Activated T-cell treated with anti-CD3 and anti-CD28 coated beads for 24 hours (primary cell): ENCODE data around the gene MPEG1.

ENCODE experiments used
- DNase-seq: peaks from one replicate; pipeline ENCODE4 v3.0.0-alpha.2; 2020; ENCODE audit warnings: low read depth

Gene MPEG1

DNA sequence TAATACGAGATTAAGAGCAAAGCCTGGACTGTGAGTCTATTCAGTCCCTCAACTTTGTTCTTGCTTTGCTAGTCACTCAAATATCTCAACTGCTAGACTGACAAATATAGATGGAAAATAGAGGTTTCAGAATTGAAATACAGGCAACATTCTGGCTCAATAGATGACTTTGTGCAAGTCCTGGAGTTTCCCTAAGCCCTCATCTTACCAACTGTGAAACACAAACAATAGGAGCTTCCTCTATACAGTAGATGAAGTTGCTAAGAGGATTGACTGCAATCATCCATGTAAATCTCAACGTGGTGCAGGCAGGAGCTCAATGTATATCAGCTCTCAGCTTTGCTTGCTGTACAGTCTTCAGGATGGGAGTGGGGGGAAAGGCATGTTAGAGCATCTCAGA is 6.2 kb upstream of the MPEG1 start:
- no peak for DNase-seq

DNA sequence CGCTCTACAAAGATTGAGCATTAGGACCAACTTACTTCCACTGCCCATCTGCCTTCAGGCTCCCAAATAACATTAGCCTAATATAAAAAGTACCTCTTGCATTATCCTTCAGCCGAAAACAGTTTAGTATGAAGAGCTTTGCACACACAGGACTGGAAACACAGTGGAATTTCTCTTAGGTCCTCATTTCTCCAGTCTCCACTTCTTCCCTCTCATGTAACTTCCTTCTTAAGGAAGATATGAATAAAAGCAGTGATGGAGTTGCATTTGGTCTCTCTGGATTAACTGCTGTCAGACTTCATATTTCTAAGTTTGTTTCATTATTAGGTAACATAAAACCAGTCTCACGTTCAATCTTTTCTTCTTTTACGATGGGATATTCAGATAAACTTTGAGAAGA is 5.6 kb upstream of the MPEG1 start:
- no peak for DNase-seq

DNA sequence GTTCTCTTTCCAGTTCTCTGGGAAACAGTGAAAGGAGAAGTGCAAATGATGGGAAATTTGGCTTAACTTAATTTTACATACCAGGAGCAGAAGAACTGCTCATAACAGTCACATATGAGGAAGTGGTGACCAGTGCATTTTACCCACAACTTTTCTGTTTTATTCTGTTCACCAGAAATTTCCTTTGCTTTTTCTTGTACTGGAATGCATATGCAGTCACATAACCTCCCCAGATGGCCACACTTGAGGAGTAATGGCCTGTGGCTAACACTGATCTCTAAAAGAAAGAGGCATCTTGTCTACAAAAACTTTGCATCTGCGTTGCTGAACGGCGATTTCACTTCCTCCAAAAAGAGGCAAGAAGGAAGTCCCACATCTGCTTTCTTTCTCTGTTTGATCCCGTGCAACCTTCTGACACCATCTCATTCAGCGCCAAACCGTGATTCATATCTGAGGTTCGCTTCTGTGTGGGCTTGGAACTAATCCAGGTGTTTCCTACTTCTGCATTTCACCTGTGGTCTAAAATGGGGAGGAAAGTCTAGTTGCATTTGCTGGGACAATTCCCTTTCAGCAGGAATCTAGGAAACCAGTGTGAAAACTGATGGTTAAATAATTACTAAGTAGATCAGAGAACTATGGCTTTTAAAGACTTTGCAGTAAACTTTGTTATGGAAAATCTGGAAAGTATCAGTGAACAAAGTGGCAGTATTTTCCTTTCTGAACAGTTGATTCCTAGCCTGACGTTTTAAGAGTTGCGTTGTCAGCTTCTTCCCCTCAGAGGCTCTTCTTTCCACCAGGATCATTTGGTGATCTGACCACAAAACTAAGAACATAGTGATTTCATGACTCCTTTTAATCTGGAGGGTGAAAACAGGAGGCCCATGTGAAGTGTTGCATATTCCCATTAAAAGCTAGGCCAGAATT is 4.2 kb upstream of the MPEG1 start:
- no peak for DNase-seq

DNA sequence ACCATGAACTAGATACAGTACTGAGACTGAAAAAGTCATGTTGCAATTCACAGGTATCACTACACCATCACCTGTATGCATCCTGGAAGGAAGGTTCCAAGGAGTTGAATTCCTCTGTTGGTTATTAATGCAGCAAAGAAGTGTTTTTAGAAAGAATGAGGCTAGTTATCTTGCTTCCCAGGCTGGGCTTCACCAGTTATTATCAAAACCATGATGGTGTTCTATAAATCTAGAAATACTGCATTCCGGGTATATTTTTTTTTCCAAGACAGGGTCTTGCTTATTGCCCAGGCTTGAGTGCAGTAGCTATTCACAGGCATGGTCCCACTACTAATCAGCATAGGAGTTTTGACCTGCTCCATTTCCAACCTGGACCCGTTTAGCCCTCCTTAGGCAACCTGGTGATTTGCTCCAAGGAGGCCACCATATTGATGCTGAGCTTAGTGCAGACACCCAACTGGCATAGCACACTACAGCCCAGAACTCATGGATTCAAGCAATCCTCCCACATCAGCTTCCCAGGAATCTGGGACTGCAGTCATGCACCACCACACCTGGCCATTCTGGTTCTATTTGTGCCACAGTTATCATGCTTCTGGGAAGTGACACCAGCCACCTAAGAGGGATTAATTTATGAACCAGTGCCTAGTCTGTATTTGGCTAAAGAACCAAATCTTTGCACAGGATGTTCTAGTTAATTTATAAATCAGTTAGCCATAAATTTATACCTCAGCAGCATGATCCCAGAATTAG is 1.6 kb upstream of the MPEG1 start:
- no peak for DNase-seq

DNA sequence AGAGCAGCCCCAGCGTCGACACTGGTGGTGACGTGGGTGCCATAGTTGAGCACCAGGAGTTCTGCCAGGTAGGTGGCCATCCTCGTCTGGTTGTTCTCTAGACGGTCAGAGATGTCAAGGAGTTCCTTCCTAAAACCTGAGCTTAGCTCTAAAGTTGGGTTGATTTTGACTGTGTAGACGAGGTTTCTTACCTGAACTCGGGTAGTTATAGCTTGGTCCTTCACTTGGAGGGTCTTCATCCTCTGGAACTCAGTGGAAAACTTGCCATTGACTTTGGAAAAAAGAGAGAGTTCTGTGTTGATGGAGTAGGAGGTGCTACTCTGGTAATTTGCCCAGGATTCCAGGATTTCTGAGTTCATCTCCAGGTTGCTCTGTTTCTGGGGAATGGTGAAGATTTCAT is 505 bp downstream of the MPEG1 start:
- no peak for DNase-seq

DNA sequence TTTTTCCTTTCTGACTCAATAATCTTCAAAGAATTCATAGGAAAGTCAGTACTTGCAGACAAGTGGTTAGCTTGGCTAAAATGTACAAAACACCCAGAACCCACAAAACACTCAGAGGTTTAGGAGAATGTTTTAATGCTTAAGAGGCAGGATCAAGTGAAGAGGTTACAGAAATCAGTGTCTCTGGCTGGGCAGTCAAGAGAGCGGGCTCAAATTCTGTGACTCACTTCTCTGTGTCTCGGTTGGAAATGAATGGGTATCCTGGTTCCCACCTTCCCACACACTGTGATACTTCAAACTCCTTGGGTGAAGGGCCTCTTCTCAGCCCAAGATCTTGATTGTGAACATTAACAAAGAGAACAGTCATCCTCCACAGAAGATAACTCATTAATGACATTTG is 3.8 kb downstream of the MPEG1 start:
- DNase-seq: no peak

DNA sequence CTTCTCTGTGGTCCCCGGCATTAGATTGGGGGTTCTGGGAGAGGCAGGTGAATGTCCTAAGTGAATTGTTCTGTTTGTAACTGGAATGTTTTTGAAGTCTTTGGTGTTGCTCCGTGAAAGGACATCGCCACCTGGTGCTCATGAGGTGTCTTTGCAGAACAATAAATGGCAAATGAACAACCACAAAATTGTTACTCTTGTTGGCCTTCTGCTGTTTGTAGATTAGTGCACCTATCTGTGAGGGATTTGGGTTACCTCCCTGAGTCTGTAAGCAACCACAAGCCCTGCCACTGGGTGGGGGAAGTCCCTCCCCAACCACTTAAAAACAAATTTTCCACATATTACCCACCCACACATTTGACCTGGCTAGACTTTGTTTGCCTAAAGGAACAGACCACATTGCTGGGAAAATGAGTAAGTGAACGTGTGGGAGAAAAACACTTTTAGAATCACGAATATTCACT is 4.7 kb downstream of the MPEG1 start:
- peak; percentile 44 for DNase-seq

DNA sequence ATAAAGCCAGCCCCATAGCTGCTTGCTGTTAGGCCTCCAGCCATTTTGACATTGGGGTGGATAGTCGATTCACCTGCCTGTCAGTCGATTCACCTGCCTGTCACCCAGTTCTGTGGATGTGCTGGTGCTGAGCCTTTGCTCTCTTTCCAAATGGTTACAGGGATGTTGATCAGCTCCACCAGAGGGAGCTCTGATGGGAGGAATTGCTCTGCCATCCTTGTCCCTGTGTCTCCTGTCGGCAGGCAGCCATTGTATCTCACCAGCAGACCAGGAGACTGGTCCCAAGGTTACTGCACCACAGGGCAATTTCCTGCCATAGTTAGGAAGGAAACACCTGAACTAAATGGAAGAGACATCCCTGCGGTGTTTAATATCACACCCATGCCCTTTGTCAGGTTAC is 6.1 kb downstream of the MPEG1 start:
- no peak for DNase-seq

DNA sequence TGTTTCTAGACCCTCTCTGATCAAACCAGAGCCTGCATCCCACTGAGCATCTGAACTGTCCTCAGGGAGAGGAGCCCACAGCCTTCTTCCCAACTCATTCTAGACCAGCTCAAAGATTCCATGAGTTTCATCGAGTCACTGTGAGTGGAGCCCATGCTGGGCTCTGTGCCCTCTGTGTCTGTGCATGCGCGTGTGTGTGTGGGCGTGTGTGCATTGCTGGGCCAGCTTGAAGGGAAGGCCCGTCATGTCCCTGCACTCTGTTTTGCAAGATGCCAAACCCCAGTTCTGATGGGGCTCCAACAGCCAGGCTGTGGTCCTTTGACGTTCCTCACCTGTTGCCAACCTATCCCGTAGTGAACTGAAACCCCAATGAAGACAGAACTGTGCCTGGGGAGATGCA is 7.1 kb downstream of the MPEG1 start:
- DNase-seq: no peak

DNA sequence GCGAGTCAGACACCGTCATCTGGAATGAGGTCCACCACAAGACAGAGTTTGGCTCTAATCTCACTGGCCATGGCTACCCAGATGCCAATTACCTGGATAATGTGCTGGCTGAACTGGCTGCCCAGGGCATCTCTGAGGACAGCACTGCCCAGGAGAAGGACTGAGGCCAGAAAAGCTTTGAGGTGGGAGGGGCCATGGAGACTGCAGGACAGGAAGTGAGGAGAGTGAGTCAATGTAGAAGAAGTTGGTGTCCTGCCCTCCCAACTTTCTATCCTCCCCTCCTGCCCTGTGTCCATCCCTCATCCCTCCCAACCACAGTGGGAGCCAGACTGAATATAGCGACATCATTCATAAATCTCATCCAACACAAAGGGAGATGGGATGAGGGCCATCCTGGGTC is 8.0 kb downstream of the MPEG1 start:
- DNase-seq: no peak

DNA sequence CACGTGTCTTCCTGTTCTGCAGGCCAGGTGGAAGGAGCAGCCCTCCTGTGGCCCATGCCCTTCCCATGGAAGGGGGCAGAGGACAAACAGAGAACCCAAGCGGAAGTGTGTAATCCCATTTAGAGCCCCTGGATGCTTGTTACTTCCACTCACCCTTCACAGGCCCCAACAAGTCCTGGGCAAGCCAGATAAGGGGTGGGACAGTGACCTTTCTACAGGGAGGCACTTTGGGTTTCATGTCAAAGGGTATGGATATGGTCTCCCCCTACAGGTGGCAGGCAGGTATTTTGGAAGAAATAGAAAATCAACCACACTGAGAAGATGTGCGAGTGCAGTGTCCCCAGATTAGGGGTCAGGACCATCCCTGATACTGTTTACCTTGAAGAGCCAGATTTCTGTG is 11.4 kb downstream of the MPEG1 start:
- DNase-seq: no peak

DNA sequence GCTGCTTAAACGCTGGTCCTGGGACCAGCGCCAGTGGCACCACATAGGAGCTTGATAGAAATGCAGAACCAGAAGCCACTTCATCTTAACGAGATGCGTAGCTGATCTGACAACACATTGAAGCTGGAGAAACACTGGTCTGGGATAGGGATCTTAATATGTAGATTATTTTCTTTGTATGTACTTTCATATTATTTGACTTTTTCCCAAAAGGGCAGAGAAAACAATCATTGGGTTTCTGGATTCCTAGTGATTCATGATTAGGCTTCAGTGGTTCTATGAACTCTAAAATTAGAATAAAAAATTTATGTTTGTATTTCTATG is 12.3 kb downstream of the MPEG1 start:
- DNase-seq: no peak

DNA sequence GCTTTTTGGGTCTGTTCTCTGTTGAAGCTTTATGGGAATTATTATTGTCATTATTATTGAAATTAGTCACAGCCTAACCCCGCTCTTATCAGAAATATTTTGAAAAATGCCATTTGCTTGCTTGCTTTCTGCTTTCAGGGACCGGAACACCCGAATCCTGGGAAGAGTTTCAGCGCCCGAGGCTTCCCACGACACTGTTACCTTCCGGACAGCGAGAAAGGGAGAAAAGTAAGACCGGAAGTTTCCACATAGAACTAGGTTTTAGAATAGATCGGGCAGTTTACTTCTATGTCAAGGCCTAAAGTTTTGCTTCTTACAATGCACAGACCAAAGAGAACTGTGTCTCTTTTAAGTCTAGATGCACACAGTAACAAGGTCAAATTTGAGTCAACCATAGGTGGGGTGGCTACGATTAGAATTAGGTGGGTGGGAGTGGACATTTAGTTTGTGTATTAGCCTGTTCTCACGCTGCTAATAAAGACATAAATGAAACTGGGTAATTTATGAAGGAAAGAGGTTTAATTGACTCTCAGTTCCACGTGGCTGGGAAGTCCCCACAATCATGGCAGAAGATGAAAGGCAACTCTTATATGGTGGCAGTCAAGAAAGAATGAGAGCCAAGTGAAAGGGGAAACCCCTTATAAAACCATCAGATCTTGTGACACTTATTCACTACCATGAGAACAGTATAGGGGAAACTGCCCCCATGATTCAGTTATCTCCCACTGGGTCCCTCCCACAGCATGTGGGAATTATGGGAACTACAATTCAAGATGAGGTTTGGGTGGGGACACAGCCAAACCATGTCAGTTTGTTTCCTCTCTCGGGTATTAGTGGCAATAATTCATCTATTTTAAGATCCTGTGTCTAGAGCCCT is 12.9 kb downstream of the MPEG1 start:
- DNase-seq: peak; percentile 23

DNA sequence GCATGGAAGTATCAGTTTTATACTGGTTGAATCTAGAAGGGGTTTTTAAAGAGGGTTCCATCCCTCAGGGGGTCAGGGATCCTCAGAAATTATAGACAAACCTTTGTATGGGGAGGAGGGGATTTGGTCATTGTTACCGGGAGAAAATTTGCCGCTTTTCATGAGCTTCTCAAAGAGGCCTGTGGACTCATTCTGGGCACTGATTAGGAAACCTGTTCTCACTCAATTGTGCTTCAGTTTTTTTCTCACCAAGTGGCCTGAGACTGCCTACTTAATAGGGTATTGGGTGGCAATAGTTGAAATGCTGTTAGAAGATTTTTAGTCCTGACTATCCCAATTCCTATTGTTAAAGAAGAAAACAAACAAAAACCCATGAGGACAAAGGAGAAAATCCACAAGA is 14.0 kb downstream of the MPEG1 start:
- DNase-seq: no peak

DNA sequence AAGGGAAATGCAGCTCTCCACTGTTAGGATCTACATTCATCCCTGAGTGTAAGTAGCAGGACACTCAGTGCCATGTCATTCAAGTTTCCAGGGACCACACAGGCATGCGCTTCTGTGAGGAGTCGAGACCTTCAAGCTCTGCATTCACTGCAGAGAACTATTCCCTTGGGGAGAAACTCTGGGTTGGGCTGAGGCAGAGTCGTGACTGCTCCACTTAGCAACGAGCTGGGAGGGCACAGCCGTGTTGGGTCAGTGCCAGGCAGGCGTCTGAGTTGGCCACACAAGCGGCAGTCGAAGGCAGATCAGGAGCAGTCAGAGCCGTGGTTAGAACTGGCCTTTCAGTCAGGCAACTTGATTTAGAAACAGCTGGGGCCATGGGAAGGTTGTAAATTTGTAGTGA is 14.7 kb downstream of the MPEG1 start:
- no peak for DNase-seq

DNA sequence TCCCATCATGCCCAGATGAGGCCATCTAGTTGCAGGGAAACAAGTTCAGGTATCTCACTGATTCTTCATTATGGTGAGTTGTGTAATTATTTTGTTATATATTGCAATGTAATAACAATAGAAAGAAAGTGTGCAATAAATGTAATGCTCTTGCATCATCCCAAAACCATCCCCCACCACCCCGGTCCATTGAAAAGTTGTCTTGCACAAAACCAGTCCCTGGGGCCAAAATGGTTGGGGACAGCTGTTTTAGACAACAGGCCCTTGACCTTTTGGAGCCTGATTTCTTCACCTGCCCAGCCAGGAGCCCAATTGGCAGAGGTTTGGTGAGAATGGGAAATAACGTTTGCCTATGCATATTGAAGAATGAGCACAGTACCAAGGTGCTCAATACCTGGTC is 15.9 kb downstream of the MPEG1 start:
- no peak for DNase-seq

DNA sequence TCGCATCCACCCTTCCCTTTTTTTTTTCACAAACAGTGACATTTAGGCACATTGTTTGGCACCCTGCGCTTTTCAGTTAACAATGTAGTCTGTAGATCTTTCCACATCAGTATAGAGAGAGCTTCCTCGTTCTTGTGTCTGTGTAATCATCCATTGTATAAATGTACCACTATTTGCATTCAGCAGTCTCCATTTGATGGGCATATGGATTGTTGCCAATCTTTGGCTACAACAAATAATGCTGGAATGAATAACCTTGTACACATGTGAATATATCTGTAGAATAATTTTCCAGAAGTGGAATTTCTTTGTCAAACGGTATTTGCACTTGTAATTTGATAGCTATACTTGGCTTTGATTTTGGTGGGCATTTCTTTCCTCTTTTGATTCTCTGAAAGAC is 17.1 kb downstream of the MPEG1 start:
- no peak for DNase-seq

DNA sequence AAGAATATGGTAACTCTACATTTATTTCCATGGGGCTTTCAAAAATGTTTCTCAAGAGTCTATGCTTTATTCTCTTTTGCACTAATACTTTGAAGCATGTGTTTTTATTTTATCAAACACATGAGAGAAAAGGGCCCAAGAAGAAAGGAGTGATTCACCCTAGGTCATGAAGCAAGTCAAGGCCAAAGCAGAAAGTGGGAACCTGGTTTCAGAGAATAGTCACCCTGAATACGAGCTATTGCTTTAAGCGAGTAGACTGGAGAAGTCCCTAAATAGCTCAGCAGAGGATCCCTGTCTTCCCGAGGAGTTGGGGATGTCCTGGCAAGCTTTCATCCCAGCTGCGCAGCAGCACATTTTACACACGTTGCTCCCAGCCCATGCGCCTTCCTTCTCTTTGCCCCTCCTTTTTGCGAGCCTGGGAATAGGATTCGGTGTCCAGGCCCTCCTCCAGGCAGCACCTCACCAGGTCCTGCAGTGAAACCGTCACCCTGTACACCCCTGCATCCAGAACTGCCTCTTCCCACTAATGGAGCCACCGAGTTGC is 19.1 kb downstream of the MPEG1 start:
- no peak for DNase-seq

DNA sequence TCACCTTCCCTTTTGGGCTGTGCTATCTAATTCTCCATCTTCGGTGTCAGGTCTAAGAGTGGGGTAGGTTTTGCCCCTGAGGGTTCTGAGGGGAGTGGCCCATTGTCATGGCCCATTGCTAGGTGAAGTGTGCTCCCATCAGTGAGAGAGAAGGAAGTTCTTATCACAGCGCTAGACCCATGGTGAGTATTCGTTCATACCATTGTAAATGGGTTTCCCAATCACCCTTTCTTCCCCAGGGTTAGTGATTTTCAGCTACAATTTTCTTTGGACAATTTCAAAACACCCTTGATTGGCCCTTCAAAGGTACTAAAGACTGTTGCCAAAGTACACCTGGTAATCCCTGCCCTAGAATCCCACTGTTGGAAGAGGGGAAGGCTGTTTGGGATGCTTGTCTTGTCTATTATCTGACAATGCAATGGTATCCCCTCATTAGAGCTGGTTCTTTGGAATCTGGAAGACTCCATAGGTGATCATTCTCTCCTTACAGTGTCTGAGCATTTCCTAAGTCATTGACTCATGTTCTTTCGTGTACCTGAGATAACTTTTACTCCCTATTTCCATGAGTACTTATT is 20.2 kb downstream of the MPEG1 start:
- DNase-seq: no peak

DNA sequence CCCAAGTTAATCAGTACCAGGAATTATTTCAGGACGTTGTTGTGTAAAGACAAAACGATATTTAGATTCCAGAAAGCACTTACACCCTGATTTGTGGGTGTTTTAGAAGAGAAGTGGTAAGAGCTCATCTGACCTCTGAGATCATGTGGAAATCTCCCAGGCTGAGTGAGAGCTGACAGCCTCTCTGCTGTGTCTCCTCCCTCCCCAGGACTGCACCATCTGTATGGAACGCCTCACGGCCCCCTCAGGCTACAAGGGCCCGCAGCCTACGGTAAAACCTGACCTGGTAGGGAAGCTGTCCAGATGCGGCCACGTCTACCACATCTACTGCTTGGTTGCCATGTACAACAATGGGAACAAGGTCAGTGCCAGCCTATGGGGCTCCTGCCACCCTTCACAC is 20.8 kb downstream of the MPEG1 start:
- no peak for DNase-seq

DNA sequence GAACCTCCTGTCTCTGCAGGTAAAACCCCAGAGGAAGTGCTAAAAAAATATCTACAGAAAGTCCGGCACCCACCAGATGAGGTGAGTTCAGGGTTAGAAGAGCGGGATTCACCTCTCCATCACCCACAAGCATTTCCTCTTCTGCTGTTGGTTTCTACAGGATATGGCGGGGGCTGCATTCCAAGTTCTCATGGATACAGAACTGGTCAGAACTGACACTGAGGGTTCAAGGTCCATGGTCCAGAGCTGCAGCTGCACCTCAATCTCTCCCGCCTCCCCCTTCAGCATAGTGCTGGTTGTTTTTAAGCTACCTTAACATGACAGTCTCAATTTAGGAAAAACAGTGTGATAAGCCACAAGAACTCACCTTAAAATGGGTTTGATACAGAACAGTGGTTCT is 21.6 kb downstream of the MPEG1 start:
- no peak for DNase-seq

DNA sequence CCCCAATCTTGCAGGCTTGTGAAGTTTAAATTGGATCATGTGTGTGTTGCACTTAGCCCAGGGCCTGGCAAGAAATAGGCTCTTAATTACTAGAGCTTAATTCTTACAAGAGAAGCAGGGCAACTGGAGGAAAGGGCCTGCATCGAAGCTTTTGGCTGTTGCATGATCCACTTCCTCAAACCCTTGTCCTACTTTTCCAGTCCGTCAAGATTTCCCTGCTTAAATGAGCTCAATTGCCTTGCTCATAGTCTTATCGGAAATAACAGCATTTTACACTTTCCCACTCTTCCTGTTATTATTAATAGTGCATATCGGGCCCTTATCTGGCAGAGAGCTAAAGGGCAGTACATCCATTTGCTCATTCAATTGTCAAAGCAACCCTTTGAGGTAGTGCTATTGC is 22.7 kb downstream of the MPEG1 start:
- DNase-seq: no peak
